ENCODE results near the gene CRIM1.

- TF ChIP-seq CTCF (IDR thresholded peaks at IDR 0.05) (no peak), FOXJ3 (CRISPR knock-in tag; IDR thresholded peaks at IDR 0.05; ENCODE audit: borderline replicate concordance) (no peak), MAX (CRISPR knock-in tag; IDR thresholded peaks at IDR 0.05) (no peak), JUN (CRISPR knock-in tag; IDR thresholded peaks at IDR 0.05) (no peak)
Observed at GRCh38 chr2:36404754-36405153, 49.2 kb downstream of the CRIM1 start.
